Measurements from ENCODE around the gene FRY. TPM values are rescaled to one million over a fixed set of nuclear protein-coding genes. Genes with fewer than 3 reads are reported as not detected.

The FRY gene
- total and polyA plus RNA-seq, 2 of the 13 experiments (the other 11 are each of a cell fraction or from before 2014, with no cell fraction given): 8.2 to 13.1 TPM

DNA sequence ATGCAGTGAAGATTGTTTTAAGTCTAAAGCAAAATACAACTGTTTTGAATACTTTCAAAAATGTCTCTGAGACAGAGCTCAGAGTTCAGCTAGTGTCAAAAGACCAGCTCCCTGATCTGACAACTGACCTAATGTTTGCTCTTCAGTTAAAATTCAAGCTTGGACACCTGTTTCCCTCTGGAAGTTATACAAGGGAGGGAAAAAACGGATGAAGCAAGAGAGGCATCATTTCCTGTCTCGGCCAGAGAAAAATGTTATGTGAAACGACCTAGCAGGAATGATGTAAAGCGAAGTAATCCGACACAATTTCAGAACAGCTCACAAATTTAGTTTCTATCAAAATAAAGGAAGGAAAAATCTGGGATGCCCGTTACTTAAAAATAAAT is 224.1 kb downstream of the FRY start (continued):
- TF ChIP-seq REPIN1 (CRISPR knock-in tag; IDR thresholded peaks at IDR 0.05; ENCODE audit: borderline replicate concordance, low read depth) (0 out of 2 replicates have a peak, but pooled peaks have one; percentile 41), STAT5B (CRISPR knock-in tag; IDR thresholded peaks at IDR 0.05) (no peak), KDM6A (CRISPR knock-in tag; IDR thresholded peaks at IDR 0.05; ENCODE audit: low read depth) (peak; percentile 77), SOX5 (CRISPR knock-in tag; IDR thresholded peaks at IDR 0.05; ENCODE audit: borderline replicate concordance) (peak; percentile 66; the same call in 1 of the 2 replicates), FOXO1 (CRISPR knock-in tag; IDR thresholded peaks at IDR 0.05) (peak; percentile 84), ZNF383 (CRISPR knock-in tag; IDR thresholded peaks at IDR 0.05; ENCODE audit: borderline replicate concordance) (no peak), SP140L (CRISPR knock-in tag; IDR thresholded peaks at IDR 0.05; ENCODE audit: borderline replicate concordance) (no peak), ZBTB21 (CRISPR knock-in tag; IDR thresholded peaks at IDR 0.05) (peak; percentile 86), FOXK1 (CRISPR knock-in tag; IDR thresholded peaks at IDR 0.05; ENCODE audit: borderline replicate concordance, low read depth) (peak; percentile 74; the same call in 1 of the 2 replicates), ZNF768 (CRISPR knock-in tag; IDR thresholded peaks at IDR 0.05) (no peak), GABPA (IDR thresholded peaks at IDR 0.05; ENCODE audit: low read depth, low read length) (peak; percentile 14; the same call in 1 of the 2 replicates), GABPA (CRISPR knock-in tag; IDR thresholded peaks at IDR 0.05; ENCODE audit: low read depth) (peak; percentile 82), ARID2 (CRISPR knock-in tag; IDR thresholded peaks at IDR 0.05; ENCODE audit: borderline replicate concordance) (0 out of 2 replicates have a peak, but pooled peaks have one; percentile 5), ETV5 (CRISPR knock-in tag; IDR thresholded peaks at IDR 0.05; ENCODE audit: borderline replicate concordance) (peak; percentile 96), NCOA5 (CRISPR knock-in tag; IDR thresholded peaks at IDR 0.05) (no peak), MAFF (IDR thresholded peaks at IDR 0.05; ENCODE audit: low read depth, low read length) (no peak)
- TF ChIP-seq, protein P1, sequence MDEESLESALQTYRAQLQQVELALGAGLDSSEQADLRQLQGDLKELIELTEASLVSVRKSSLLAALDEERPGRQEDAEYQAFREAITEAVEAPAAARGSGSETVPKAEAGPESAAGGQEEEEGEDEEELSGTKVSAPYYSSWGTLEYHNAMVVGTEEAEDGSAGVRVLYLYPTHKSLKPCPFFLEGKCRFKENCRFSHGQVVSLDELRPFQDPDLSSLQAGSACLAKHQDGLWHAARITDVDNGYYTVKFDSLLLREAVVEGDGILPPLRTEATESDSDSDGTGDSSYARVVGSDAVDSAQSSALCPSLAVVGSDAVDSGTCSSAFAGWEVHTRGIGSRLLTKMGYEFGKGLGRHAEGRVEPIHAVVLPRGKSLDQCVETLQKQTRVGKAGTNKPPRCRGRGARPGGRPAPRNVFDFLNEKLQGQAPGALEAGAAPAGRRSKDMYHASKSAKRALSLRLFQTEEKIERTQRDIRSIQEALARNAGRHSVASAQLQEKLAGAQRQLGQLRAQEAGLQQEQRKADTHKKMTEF (CRISPR knock-in tag; IDR thresholded peaks at IDR 0.05): peak; percentile 74
- TF ChIP-seq, protein P2, sequence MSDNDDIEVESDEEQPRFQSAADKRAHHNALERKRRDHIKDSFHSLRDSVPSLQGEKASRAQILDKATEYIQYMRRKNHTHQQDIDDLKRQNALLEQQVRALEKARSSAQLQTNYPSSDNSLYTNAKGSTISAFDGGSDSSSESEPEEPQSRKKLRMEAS (IDR thresholded peaks at IDR 0.05): 0 out of 2 replicates have a peak, but pooled peaks have one; percentile 15
- TF ChIP-seq, protein P3, sequence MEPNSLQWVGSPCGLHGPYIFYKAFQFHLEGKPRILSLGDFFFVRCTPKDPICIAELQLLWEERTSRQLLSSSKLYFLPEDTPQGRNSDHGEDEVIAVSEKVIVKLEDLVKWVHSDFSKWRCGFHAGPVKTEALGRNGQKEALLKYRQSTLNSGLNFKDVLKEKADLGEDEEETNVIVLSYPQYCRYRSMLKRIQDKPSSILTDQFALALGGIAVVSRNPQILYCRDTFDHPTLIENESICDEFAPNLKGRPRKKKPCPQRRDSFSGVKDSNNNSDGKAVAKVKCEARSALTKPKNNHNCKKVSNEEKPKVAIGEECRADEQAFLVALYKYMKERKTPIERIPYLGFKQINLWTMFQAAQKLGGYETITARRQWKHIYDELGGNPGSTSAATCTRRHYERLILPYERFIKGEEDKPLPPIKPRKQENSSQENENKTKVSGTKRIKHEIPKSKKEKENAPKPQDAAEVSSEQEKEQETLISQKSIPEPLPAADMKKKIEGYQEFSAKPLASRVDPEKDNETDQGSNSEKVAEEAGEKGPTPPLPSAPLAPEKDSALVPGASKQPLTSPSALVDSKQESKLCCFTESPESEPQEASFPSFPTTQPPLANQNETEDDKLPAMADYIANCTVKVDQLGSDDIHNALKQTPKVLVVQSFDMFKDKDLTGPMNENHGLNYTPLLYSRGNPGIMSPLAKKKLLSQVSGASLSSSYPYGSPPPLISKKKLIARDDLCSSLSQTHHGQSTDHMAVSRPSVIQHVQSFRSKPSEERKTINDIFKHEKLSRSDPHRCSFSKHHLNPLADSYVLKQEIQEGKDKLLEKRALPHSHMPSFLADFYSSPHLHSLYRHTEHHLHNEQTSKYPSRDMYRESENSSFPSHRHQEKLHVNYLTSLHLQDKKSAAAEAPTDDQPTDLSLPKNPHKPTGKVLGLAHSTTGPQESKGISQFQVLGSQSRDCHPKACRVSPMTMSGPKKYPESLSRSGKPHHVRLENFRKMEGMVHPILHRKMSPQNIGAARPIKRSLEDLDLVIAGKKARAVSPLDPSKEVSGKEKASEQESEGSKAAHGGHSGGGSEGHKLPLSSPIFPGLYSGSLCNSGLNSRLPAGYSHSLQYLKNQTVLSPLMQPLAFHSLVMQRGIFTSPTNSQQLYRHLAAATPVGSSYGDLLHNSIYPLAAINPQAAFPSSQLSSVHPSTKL (CRISPR knock-in tag; IDR thresholded peaks at IDR 0.05): peak; percentile 93
- TF ChIP-seq, protein P4, sequence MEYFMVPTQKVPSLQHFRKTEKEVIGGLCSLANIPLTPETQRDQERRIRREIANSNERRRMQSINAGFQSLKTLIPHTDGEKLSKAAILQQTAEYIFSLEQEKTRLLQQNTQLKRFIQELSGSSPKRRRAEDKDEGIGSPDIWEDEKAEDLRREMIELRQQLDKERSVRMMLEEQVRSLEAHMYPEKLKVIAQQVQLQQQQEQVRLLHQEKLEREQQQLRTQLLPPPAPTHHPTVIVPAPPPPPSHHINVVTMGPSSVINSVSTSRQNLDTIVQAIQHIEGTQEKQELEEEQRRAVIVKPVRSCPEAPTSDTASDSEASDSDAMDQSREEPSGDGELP (IDR thresholded peaks at IDR 0.05; ENCODE audit: borderline replicate concordance, low read depth): peak; percentile 85
- TF ChIP-seq, protein P5, sequence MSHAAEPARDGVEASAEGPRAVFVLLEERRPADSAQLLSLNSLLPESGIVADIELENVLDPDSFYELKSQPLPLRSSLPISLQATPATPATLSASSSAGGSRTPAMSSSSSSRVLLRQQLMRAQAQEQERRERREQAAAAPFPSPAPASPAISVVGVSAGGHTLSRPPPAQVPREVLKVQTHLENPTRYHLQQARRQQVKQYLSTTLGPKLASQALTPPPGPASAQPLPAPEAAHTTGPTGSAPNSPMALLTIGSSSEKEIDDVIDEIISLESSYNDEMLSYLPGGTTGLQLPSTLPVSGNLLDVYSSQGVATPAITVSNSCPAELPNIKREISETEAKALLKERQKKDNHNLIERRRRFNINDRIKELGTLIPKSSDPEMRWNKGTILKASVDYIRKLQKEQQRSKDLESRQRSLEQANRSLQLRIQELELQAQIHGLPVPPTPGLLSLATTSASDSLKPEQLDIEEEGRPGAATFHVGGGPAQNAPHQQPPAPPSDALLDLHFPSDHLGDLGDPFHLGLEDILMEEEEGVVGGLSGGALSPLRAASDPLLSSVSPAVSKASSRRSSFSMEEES (CRISPR knock-in tag; IDR thresholded peaks at IDR 0.05): peak; percentile 49; the same call in 1 of the 2 replicates
- TF ChIP-seq, protein P6, sequence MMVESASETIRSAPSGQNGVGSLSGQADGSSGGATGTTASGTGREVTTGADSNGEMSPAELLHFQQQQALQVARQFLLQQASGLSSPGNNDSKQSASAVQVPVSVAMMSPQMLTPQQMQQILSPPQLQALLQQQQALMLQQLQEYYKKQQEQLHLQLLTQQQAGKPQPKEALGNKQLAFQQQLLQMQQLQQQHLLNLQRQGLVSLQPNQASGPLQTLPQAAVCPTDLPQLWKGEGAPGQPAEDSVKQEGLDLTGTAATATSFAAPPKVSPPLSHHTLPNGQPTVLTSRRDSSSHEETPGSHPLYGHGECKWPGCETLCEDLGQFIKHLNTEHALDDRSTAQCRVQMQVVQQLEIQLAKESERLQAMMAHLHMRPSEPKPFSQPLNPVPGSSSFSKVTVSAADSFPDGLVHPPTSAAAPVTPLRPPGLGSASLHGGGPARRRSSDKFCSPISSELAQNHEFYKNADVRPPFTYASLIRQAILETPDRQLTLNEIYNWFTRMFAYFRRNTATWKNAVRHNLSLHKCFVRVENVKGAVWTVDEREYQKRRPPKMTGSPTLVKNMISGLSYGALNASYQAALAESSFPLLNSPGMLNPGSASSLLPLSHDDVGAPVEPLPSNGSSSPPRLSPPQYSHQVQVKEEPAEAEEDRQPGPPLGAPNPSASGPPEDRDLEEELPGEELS (CRISPR knock-in tag; IDR thresholded peaks at IDR 0.05): peak; percentile 79

Data from HepG2 (cell line).